ENCODE data around the gene L1CAM.

L1CAM gene, protein sequence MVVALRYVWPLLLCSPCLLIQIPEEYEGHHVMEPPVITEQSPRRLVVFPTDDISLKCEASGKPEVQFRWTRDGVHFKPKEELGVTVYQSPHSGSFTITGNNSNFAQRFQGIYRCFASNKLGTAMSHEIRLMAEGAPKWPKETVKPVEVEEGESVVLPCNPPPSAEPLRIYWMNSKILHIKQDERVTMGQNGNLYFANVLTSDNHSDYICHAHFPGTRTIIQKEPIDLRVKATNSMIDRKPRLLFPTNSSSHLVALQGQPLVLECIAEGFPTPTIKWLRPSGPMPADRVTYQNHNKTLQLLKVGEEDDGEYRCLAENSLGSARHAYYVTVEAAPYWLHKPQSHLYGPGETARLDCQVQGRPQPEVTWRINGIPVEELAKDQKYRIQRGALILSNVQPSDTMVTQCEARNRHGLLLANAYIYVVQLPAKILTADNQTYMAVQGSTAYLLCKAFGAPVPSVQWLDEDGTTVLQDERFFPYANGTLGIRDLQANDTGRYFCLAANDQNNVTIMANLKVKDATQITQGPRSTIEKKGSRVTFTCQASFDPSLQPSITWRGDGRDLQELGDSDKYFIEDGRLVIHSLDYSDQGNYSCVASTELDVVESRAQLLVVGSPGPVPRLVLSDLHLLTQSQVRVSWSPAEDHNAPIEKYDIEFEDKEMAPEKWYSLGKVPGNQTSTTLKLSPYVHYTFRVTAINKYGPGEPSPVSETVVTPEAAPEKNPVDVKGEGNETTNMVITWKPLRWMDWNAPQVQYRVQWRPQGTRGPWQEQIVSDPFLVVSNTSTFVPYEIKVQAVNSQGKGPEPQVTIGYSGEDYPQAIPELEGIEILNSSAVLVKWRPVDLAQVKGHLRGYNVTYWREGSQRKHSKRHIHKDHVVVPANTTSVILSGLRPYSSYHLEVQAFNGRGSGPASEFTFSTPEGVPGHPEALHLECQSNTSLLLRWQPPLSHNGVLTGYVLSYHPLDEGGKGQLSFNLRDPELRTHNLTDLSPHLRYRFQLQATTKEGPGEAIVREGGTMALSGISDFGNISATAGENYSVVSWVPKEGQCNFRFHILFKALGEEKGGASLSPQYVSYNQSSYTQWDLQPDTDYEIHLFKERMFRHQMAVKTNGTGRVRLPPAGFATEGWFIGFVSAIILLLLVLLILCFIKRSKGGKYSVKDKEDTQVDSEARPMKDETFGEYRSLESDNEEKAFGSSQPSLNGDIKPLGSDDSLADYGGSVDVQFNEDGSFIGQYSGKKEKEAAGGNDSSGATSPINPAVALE

GRCh38 chrX:153885968-153886903, at the start of gene L1CAM:
Gene L1CAM (minus strand): TSS chrX:153886173. CDS start chrX:153875836, 10,337 bp downstream.
- DNase-seq = peak; percentile 44

DNA sequence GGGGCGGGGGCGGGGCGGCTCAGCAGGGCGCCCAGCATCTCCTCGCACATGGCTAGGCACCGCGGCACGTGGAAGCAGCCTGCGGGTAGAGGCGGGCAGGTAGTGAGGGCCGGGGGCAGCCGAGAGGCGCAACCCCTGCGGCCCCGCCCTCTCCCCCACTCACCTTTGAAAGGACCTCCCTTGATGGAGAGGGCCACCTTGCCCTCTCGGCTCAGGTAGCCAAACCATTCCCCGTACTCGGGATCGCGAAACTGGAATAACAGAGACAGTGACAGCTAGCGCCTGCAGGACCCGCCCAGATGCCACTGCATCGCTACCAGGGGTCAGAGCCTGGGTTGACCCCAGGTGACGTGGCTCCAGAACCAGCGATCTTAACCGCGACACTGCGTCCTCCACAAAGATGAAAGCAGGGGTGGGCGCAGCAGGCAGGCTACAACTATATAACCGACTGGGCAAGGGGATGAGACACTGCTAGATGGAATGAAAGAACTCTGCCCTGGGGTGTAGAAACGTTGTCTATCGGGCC, 49.4 kb upstream of the L1CAM start:
- DNase-seq = no peak

- DNase-seq = peak; percentile 79
Measured at GRCh38 chrX:153934762-153935325, 48.9 kb upstream of the L1CAM start, which contains the start of gene NAA10. Gene NAA10 (minus strand): TSS chrX:153935037. CDS start chrX:153934904, 133 bp downstream.

GRCh38 chrX:153934148-153934761, 48.3 kb upstream of the L1CAM start:
- DNase-seq = no peak

- DNase-seq = no peak
Measured at GRCh38 chrX:153933748-153934147, 47.8 kb upstream of the L1CAM start.

GRCh38 chrX:153932220-153932915, 46.4 kb upstream of the L1CAM start:
- no peak for DNase-seq

GRCh38 chrX:153931748-153932147, 45.8 kb upstream of the L1CAM start:
- no peak for DNase-seq

DNA sequence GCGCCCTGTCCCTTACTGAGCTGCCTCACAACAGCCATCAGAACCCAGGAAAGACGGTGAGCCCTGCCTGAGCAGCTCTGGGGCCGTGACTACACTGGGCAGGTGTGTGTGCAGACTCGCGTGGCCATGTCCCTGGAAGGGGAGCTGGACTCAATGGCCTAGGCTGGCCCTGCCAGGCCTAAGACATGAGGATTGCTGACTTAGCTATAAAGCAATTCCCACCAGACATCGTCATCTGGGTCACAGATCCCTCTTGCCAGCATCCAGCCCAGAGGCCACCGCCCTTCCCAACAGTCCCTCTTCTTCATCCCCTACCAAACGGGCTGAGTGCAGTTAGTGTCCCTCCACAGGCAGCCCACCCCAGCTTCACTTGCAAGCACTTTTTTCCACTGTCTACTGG, 45.2 kb upstream of the L1CAM start:
- DNase-seq = no peak

GRCh38 chrX:153930011-153930910, 44.3 kb upstream of the L1CAM start:
- no peak for DNase-seq

- DNase-seq = no peak
Measured at GRCh38 chrX:153929576-153929975, 43.6 kb upstream of the L1CAM start.

DNA sequence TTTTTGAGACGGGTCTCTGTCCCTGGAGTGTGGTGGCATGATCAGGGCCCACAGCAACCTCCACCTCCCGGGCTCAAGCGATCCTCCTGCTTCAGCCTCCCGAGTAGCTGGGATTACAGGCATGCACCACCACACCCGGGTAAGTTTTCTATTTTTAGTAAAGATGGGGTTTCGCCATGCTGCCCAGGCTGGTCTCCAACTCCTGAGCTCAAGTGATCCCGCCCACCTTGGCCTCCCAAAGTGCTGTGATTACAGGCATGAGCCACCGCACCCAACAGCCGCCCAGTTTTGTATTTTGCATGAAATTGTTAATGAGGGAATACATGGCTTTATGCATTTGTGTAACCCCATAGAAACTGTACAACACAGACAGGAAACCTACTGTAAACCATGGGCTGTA, 42.9 kb upstream of the L1CAM start:
- DNase-seq = no peak

- DNase-seq = peak; percentile 92
Measured at GRCh38 chrX:153927922-153928760, 42.2 kb upstream of the L1CAM start.

- no peak for DNase-seq
Measured at GRCh38 chrX:153927672-153927921, 41.6 kb upstream of the L1CAM start.

- peak; percentile 76 for DNase-seq
Measured at GRCh38 chrX:153926858-153927671, 41.1 kb upstream of the L1CAM start.

- DNase-seq = no peak
Measured at GRCh38 chrX:153926552-153926857, 40.5 kb upstream of the L1CAM start.

- peak; percentile 68 for DNase-seq
Measured at GRCh38 chrX:153925739-153926551, 40.0 kb upstream of the L1CAM start, which contains the start of gene ARHGAP4. Gene ARHGAP4 (minus strand): TSS chrX:153926264. CDS start chrX:153926202, 62 bp downstream.

- DNase-seq = no peak
Measured at GRCh38 chrX:153925387-153925738, 39.4 kb upstream of the L1CAM start.
